Hepatocyte (in vitro differentiated cells): ENCODE results near the gene WWTR1. TPM values are rescaled to one million over a fixed set of nuclear protein-coding genes. Genes with fewer than 3 reads are reported as not detected.

Experiments
- DNase-seq: peaks from one replicate; pipeline ENCODE4 v3.0.0-alpha.2; 2016; ENCODE audit warnings: low spot score
- H2AFZ ChIP-seq: fragments of 200-600 bp; sonication (generic); 2 replicates; pipeline ENCODE4 v1.6.0; 2016; ENCODE audit warnings: antibody characterized with exemption, mild to moderate bottlenecking
- H3K27ac ChIP-seq: fragments of 200-600 bp; sonication (generic); 2 replicates; pipeline ENCODE4 v1.5.1; 2016; ENCODE audit warnings: mild to moderate bottlenecking
- H3K27me3 ChIP-seq: fragments of 200-600 bp; sonication (generic); 2 replicates; pipeline ENCODE4 v1.6.1; 2016
- H3K36me3 ChIP-seq: fragments of 200-600 bp; sonication (generic); replicated peaks from 2 replicates; pipeline ENCODE4 v1.5.1; 2016; ENCODE audit warnings: low read depth; ENCODE audit not compliant: insufficient read depth
- H3K4me1 ChIP-seq: fragments of 200-600 bp; sonication (generic); 2 replicates; pipeline ENCODE4 v1.5.1; 2016; ENCODE audit warnings: mild to moderate bottlenecking, moderate library complexity; ENCODE audit not compliant: insufficient read depth
- H3K4me2 ChIP-seq: fragments of 200-600 bp; sonication (generic); 2 replicates; pipeline ENCODE4 v1.6.0; 2016
- H3K4me3 ChIP-seq: fragments of 200-600 bp; sonication (generic); 2 replicates; pipeline ENCODE4 v1.5.1; 2016; ENCODE audit warnings: mild to moderate bottlenecking
- H3K79me2 ChIP-seq: fragments of 200-600 bp; sonication (generic); 2 replicates; pipeline ENCODE4 v1.6.0; 2017; ENCODE audit warnings: mild to moderate bottlenecking
- H3K9me2 ChIP-seq: fragments of 200-600 bp; sonication (generic); replicated peaks from 2 replicates; pipeline ENCODE4 v1.6.0; 2017; ENCODE audit warnings: mild to moderate bottlenecking; ENCODE audit not compliant: insufficient read depth
- H3K9me3 ChIP-seq: fragments of 200-600 bp; sonication (generic); 2 replicates; pipeline ENCODE4 v1.5.1; 2016; ENCODE audit warnings: low read depth, mild to moderate bottlenecking
- H4K20me1 ChIP-seq: fragments of 200-600 bp; sonication (generic); 2 replicates; pipeline ENCODE4 v1.6.0; 2016; ENCODE audit warnings: mild to moderate bottlenecking; ENCODE audit not compliant: insufficient read depth, poor library complexity, severe bottlenecking
- CTCF ChIP-seq: fragments of 200-600 bp; sonication (generic); IDR thresholded peaks from 2 replicates; pipeline ENCODE4 v1.5.1; 2016; ENCODE audit warnings: antibody characterized with exemption, mild to moderate bottlenecking; ENCODE audit not compliant: poor library complexity
- EZH2 ChIP-seq: fragments of 200-600 bp; sonication (generic); IDR thresholded peaks from 2 replicates; pipeline ENCODE4 v1.6.1; 2016; ENCODE audit warnings: antibody characterized with exemption, mild to moderate bottlenecking, borderline replicate concordance
- EZH2phosphoT487 ChIP-seq: fragments of 200-600 bp; sonication (generic); IDR thresholded peaks from one replicate; pipeline ENCODE4 v1.6.1; 2018; ENCODE audit warnings: antibody characterized with exemption, mild to moderate bottlenecking, low read depth, moderate library complexity; ENCODE audit not compliant: unreplicated experiment, severe bottlenecking
- WGBS: methylation state at CpG from one replicate; pipeline ENCODE4 v1.1.6; 2016; ENCODE audit warnings: low lambda C conversion rate; ENCODE audit errors: missing lambda C conversion rate; 5-methylcytosine and 5-hydroxymethylcytosine counted together
- polyA plus RNA-seq: library from polyadenylated mRNA; unstranded; fragments of >200 nt; fragmentation: Nextera tagmentation; extraction: Ambion mirVana; gene quantifications from 2 replicates; pipeline ENCODE4 v1.2.1, GENCODE V29; 2016
- total RNA-seq: library from RNA; depleted of rRNA; stranded (reverse); fragments of >200 nt; gene quantifications from 2 replicates; pipeline ENCODE4 v1.2.3, GENCODE V29; 2014

Gene WWTR1
- total and polyA plus RNA-seq, 2 experiments from 2014 or later, result 40.5 to 54.7 TPM

- Histone ChIP-seq H3K27me3 (no peaks in the 10 kb centered on the region), H3K4me3 (no peak overlapping the region), H3K27ac (no peak overlapping the region), H3K4me2 (no peak overlapping the region), H2AFZ (no peak overlapping the region), H3K36me3 (no peaks in the 10 kb centered on the region), H4K20me1 (peaks cover 10% of the 10 kb centered on the region), H3K9me2 (no peaks in the 10 kb centered on the region), H3K79me2 (peaks cover 70% of the 10 kb centered on the region), H3K9me3 (no peaks in the 10 kb centered on the region), H3K4me1 (peaks cover 13% of the 10 kb centered on the region)
- no peak for DNase-seq
- 95% methylated on average over 5 of the region's 5 CpGs for WGBS
- TF ChIP-seq EZH2, result no peak
- no peak for TF ChIP-seq EZH2phosphoT487
- TF ChIP-seq CTCF, result no peak
Measured at GRCh38 chr3:149583921-149584635, 73.7 kb downstream of the WWTR1 start.

GRCh38 chr3:149582395-149582794 lies 75.4 kb downstream of the WWTR1 start:
- Histone ChIP-seq H3K27ac (peak overlapping the region; percentile 8), H3K27me3 (no peaks in the 10 kb centered on the region), H3K4me2 (peak overlapping the region; percentile 10), H3K4me1 (peaks cover 13% of the 10 kb centered on the region), H2AFZ (no peak overlapping the region), H3K79me2 (peaks cover 72% of the 10 kb centered on the region), H3K4me3 (no peak overlapping the region), H4K20me1 (peaks cover 6% of the 10 kb centered on the region), H3K9me2 (no peaks in the 10 kb centered on the region), H3K36me3 (no peaks in the 10 kb centered on the region), H3K9me3 (no peaks in the 10 kb centered on the region)
- 83% methylated on average over 7 of the region's 7 CpGs for WGBS
- DNase-seq, result no peak
- no peak for TF ChIP-seq CTCF
- no peak for TF ChIP-seq EZH2phosphoT487
- no peak for TF ChIP-seq EZH2

GRCh38 chr3:149581681-149582370 lies 76.0 kb downstream of the WWTR1 start:
- Histone ChIP-seq H3K9me2 (no peaks in the 10 kb centered on the region), H3K4me1 (peaks cover 18% of the 10 kb centered on the region), H3K27me3 (no peaks in the 10 kb centered on the region), H3K4me3 (no peak overlapping the region), H3K79me2 (peaks cover 76% of the 10 kb centered on the region), H3K4me2 (peak overlapping the region; percentile 11), H3K27ac (peak overlapping the region; percentile 8), H4K20me1 (peaks cover 6% of the 10 kb centered on the region), H3K9me3 (no peaks in the 10 kb centered on the region), H2AFZ (no peak overlapping the region), H3K36me3 (no peaks in the 10 kb centered on the region)
- peak; percentile 57 for DNase-seq
- TF ChIP-seq CTCF, result no peak
- TF ChIP-seq EZH2, result no peak
- no peak for TF ChIP-seq EZH2phosphoT487
- WGBS, result 57% methylated on average over 8 of the region's 8 CpGs
